BE2C (cell line): ENCODE measurements around the gene MYBPC3.

Source experiments
- DNase-seq: peaks from one replicate; pipeline ENCODE4 v3.0.0-alpha.2; 2020
- H3K27me3 ChIP-seq: fragments of 250-450 bp; sonication (Bioruptor Pico); 2 replicates; pipeline ENCODE4 v1.5.1; 2020; ENCODE audit warnings: mild to moderate bottlenecking
- H3K36me3 ChIP-seq: fragments of 250-450 bp; sonication (Bioruptor Pico); 2 replicates; pipeline ENCODE4 v1.5.1; 2020; ENCODE audit warnings: mild to moderate bottlenecking
- H3K4me1 ChIP-seq: fragments of 250-450 bp; sonication (Bioruptor Pico); 2 replicates; pipeline ENCODE4 v1.5.1; 2020
- H3K4me3 ChIP-seq: 2 replicates; pipeline ENCODE4 v1.5.1; 2011; ENCODE audit warnings: low read depth, low read length
- H3K9me3 ChIP-seq: fragments of 250-450 bp; sonication (Bioruptor Pico); 2 replicates; pipeline ENCODE4 v1.5.1; 2020
- CTCF ChIP-seq: IDR thresholded peaks from 2 replicates; pipeline ENCODE4 v1.5.1; 2012; ENCODE audit warnings: mild to moderate bottlenecking, low read depth, low read length

The MYBPC3 gene

DNA sequence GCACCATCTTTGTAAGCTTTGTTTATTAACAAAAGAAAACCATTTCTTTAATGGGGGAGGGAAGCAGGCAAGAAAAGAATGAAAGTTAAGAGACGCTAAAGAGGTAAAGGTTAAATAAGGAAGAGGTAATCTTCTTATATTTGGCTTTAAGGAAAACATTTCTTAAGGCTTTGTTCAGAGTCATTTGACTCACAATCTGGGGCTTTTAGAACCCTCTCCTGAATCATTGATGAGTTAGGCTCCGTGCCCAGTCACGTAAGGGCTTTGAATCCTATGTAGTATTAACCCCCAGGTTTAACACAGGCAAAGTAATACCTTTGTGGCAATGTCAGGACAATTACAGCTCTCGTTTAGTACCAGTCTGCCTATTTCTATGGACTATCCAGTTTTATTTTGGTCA, 56.5 kb downstream of the MYBPC3 start:
- H3K4me3 ChIP-seq = no peak overlapping the region
- DNase-seq = no peak
- no peaks in the 10 kb centered on the region for H3K27me3 ChIP-seq
- peaks cover 7% of the 10 kb centered on the region; the same call in 1 of the 2 replicates for H3K36me3 ChIP-seq
- no peaks in the 10 kb centered on the region for H3K4me1 ChIP-seq
- no peak for TF ChIP-seq CTCF
- H3K9me3 ChIP-seq = no peaks in the 10 kb centered on the region

DNA sequence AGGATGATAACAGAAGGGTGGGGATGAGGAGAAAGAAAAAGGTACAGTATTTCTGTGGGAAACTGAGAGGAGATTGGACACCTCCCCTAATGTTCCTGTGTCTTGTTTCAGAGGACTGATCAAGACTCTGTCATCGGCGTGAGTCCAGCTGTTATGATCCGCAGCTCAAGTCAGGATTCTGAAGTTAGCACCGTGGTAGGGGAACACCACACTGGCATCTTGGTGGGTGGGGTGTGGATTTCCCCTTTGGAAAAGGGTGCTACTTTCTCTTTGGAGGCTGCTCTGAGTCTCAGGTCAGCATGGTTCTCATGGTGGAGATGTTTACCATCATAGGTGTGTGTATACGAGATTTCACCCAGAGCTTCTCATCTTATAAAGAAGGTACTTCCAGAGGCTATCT, 57.1 kb downstream of the MYBPC3 start:
- TF ChIP-seq CTCF = no peak
- Histone ChIP-seq H3K4me1 (no peaks in the 10 kb centered on the region), H3K4me3 (no peak overlapping the region), H3K27me3 (no peaks in the 10 kb centered on the region), H3K36me3 (peaks cover 9% of the 10 kb centered on the region; the same call in 1 of the 2 replicates), H3K9me3 (no peaks in the 10 kb centered on the region)
- no peak for DNase-seq

GRCh38 chr11:47289856-47290255, 62.6 kb downstream of the MYBPC3 start:
- Histone ChIP-seq H3K4me1 (no peaks in the 10 kb centered on the region), H3K9me3 (no peaks in the 10 kb centered on the region), H3K36me3 (peaks cover 9% of the 10 kb centered on the region), H3K27me3 (no peaks in the 10 kb centered on the region), H3K4me3 (no peak overlapping the region)
- TF ChIP-seq CTCF = no peak
- no peak for DNase-seq

GRCh38 chr11:47288066-47288465, 64.4 kb downstream of the MYBPC3 start:
- no peak for DNase-seq
- Histone ChIP-seq H3K9me3 (no peaks in the 10 kb centered on the region), H3K4me1 (no peaks in the 10 kb centered on the region), H3K36me3 (peaks cover 19% of the 10 kb centered on the region), H3K4me3 (no peak overlapping the region), H3K27me3 (no peaks in the 10 kb centered on the region)
- TF ChIP-seq CTCF = no peak

- TF ChIP-seq CTCF = no peak
- H3K4me3 ChIP-seq = no peak overlapping the region
- H3K27me3 ChIP-seq = no peaks in the 10 kb centered on the region
- H3K9me3 ChIP-seq = no peaks in the 10 kb centered on the region
- no peak for DNase-seq
- H3K4me1 ChIP-seq = no peaks in the 10 kb centered on the region
- peaks cover 18% of the 10 kb centered on the region for H3K36me3 ChIP-seq
Measured at GRCh38 chr11:47285969-47286770, 66.3 kb downstream of the MYBPC3 start.

DNA sequence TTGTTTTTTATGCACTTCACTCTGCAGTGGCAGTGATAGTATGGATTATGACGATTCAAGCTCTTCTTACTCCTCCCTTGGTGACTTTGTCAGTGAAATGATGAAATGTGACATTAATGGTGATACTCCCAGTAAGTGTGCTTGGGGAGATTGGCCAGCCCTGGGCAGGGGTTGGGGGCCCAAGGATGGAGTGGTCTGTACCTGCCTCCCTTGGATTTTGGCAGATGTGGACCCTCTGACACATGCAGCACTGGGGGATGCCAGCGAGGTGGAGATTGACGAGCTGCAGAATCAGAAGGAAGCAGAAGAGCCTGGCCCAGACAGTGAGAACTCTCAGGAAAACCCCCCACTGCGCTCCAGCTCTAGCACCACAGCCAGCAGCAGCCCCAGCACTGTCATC, 68.4 kb downstream of the MYBPC3 start:
- peaks cover 16% of the 10 kb centered on the region for H3K36me3 ChIP-seq
- no peak for TF ChIP-seq CTCF
- H3K27me3 ChIP-seq = no peaks in the 10 kb centered on the region

More for the DNA sequence above, 68.4 kb downstream of the MYBPC3 start:
- Histone ChIP-seq H3K9me3 (no peaks in the 10 kb centered on the region), H3K4me3 (no peak overlapping the region), H3K4me1 (no peaks in the 10 kb centered on the region)
- no peak for DNase-seq
